Posterior vena cava (tissue), 2 donors: Measurements from ENCODE around the gene UBL4A. TPM values are rescaled to one million over a fixed set of nuclear protein-coding genes. Genes with fewer than 3 reads are reported as not detected.

ENCODE experiments used
- DNase-seq: peaks from one replicate; pipeline ENCODE4 v3.0.0-alpha.2; 2020; ENCODE audit warnings: low spot score
- intact Hi-C, 2 donors: fragments of 100-400 bp; cut with DNase I; formaldehyde crosslinking; loops; one replicate each; pipeline versions ENCODE4 v1.14.1 to v1.14.2; 2022 to 2023
- total RNA-seq, 2 donors: library from RNA; stranded (reverse); fragmentation: NEBNext Ultra II Directional; extraction: Animal tissue kit (Norgen Biotek cat#: 25700); gene quantifications; one replicate each; pipeline ENCODE4 v1.2.1, GENCODE V29; 2021
- donor health status: DM: yes; HTN: yes; CAD: no.
- donor health status: DM: yes; HTN: yes; CAD: no.

UBL4A gene
- total RNA-seq, 2 donors from 2014 or later = 30.1 TPM

DNA sequence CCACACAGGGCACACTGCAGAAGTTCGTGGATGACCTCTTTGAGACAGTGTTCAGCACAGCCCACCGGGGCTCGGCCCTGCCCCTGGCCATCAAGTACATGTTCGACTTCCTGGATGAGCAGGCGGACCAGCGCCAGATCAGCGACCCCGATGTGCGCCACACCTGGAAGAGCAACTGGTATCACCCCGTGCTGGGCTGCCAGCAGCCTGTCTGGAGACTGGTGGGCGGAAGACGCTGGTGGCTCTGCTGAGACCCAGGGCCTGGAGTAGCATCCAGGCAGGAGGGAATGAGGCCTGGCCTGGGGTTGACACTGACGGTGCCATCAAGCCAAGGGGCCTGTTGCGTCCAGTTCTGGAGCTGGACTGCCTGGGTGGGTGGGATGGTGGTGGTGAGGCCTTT lies 16.0 kb downstream of the UBL4A start:
- intact Hi-C loops = no loop called here
- DNase-seq = peak; percentile 77

DNA sequence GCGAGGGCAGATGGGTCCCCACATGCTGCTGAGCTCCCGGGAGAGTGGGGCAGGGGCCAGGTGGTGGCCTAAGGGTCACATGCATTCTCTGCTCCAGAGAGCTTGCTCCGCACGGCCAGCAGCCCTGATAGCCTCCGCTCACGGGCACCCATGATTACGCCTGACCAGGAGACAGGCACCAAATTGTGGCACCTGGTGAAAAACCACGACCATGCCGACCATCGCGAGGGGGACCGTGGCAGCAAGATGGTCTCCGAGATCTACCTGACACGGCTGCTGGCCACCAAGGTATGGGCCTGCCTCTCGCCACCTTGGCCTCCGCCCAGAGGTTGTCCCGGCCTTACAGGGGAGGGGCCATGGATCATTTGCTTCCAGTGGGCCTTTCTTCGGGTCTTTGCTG lies 16.5 kb downstream of the UBL4A start:
- intact Hi-C loops = no loop called here

DNA sequence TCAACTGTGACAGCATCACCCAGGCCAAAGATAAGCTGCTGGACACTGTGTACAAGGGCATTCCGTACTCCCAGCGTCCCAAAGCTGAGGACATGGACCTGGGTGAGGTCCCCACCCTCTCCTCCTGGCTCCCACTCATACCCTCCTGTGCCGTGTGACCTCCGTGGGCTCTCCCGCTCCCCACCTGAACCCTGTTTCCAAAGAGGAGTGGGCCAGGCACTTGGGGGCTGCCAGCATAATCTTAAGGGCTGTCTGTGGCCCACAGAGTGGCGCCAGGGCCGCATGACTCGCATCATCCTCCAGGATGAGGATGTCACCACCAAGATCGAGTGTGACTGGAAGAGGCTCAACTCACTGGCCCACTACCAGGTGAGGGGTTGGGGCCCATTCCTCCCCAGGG lies 17.3 kb downstream of the UBL4A start:
- intact Hi-C loops = no loop called here
- DNase-seq = peak; percentile 56

More for the DNA sequence above, 16.5 kb downstream of the UBL4A start:
- peak; percentile 73 for DNase-seq

DNA sequence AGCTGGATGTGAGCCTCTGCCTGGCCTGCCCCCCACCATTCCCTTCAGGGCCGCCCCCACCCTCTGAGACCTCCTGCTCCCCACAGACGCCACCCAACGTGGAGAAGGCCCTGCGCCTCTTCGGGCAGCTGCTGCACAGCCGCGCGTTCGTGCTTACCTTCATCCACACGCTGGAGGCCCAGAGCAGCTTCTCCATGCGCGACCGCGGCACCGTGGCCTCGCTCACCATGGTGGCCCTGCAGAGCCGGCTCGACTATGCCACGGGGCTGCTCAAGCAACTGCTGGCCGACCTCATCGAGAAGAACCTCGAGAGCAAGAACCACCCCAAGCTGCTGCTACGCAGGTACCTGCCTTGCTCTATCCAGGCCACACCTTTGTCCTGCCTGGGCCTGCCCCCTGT lies 18.2 kb downstream of the UBL4A start:
- intact Hi-C loops = no loop called here

DNA sequence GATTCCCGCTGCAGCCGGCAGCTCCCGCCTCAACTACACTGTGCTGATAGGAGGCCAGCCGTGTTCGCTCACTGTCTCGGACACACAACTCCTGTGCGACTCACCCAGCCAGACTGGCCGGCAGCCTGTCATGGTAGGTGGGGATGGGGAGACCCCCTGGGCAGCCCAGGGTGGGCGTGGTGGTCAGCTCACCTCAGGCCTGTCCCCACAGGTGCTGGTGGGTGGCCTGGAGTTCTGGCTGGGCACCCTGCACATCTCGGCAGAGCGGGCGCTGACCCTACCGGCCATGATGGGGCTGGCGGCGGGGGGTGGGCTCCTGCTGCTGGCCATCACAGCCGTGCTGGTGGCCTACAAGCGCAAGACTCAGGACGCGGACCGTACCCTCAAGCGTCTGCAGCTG lies 18.9 kb downstream of the UBL4A start:
- DNase-seq = no peak
- intact Hi-C loops = no loop called here

More for the DNA sequence above, 18.2 kb downstream of the UBL4A start:
- peak; percentile 78 for DNase-seq

DNA sequence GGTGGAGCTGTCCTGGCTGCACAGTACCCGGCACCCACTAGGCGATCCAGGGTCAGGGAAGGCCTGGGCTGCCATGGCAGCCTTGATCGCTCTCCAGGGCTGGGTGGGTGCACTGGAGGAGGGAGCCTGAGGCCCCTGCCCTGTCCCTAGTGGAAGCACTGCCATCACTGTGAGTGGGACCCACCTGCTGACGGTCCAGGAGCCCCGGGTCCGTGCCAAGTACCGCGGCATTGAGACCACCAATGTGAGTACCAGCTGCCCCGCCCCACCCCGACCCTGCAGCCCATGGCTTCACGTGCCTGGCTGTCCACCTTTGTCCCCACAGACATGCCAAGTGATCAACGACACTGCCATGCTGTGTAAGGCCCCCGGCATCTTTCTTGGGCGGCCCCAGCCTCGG lies 19.5 kb downstream of the UBL4A start:
- intact Hi-C loops = no loop called here
- DNase-seq = no peak

DNA sequence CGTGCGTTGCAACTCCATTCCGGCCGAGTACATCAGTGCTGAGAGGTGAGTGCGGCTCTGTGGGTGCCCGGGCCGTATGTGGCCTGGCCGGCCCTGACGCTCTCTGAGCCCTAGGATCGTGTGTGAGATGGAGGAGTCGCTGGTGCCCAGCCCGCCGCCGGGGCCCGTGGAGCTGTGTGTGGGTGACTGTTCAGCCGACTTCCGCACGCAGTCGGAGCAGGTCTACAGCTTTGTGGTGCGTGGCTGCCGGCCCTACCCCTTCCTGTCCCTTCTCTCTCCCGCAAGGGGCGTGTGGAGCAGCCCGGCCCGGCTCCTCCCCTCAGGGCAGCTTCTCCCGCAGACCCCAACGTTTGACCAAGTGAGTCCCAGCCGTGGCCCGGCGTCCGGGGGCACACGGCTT lies 20.4 kb downstream of the UBL4A start:
- intact Hi-C loops = no loop called here
- DNase-seq = no peak

DNA sequence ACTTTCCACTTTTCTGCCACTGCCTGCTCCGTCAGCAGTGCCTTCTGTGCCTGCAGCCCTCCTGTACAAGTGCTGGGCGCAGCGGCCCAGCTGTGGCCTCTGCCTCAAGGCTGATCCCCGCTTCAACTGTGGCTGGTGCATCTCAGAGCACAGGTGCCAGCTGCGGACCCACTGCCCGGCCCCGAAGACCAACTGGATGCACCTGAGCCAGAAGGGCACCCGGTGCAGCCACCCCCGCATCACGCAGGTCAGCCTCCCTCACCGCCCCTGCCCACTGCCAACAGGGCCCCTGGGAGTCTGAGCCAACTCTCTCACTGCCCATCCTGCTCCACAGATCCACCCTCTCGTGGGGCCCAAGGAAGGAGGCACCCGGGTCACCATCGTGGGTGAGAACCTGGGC lies 20.8 kb downstream of the UBL4A start:
- no peak for DNase-seq
- intact Hi-C loops = no loop called here

DNA sequence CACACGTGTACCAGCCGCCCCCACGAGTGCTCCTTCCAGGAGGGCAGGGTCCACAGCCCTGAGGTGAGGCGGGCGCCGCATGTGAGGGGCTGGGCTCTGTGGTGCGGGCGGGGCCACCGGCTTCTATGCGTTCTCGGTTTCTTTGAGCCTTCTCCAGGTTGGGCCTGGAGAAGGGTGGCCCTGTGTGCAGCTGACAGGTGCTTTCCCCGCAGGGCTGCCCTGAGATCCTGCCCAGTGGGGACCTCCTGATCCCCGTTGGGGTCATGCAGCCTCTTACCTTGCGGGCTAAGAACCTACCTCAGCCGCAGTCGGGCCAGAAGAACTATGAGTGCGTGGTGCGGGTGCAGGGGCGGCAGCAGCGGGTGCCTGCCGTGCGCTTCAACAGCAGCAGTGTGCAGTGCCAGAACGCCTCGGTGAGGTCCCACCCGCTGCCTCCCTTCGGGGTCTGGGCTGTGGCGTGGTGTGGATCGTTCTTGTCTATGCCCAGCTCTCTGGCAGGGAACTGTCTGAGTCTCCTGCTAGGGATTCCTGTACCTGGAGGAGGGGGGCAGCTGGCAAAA lies 21.5 kb downstream of the UBL4A start:
- intact Hi-C loops = no loop called here

DNA sequence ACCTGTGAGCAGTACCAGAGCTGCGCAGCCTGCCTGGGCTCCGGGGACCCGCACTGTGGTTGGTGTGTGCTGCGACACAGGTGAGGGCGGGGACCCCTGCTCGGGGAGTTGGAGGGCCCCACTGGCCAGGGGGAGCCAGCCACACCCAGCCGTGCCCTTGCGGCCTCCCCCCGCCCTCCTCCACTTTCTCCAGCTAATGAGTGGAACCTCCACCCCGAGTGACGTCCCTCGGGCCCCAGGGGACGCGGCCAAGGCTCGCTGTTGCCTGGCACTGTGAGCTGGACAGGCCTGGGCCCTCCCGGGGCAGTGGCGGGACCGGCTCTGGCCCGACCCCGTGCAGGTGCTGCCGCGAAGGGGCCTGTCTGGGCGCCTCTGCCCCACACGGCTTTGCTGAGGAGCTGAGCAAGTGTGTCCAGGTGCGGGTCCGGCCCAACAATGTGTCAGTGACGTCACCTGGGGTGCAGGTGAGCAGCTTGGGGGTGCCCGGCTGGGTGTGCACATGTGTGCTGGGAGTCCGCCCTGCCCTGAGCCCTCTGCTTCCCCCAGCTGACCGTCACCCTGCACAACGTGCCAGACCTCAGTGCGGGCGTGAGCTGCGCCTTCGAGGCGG lies 22.7 kb downstream of the UBL4A start:
- intact Hi-C loops = no loop called here
- no peak for DNase-seq

More for the DNA sequence above, 21.5 kb downstream of the UBL4A start:
- DNase-seq = no peak

DNA sequence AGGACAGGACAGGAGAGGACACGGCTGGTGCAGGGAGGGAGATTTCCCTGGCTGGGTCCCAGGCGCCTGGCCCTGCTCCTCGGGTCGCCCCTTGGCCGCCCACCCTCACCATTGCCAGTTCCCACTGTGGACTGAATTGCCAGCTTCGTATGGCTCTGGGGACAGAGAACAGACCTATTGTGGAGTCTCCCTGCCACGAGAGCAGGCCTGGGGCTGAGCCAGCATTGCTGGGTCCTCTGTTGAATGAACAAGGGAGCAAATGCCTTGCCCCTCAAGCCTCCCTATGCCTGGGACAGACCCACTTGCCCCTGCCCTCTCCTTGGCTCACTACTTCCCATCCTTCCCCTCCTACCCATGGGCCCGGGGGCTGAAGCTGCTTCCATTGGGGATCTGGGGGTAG lies 24.0 kb downstream of the UBL4A start:
- intact Hi-C loops = no loop called here
- no peak for DNase-seq

DNA sequence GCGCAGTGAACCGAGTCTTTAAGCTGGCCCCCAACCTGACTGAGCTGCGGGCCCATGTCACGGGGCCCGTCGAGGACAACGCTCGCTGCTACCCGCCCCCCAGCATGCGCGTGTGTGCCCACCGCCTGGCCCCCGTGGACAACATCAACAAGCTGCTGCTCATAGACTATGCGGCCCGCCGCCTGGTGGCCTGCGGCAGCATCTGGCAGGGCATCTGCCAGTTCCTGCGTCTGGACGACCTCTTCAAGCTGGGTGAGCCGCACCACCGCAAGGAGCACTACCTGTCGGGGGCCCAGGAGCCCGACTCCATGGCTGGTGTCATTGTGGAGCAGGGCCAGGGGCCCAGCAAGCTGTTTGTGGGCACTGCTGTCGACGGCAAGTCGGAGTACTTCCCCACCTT lies 26.1 kb downstream of the UBL4A start:
- no peak for DNase-seq
- intact Hi-C loops = no loop called here

DNA sequence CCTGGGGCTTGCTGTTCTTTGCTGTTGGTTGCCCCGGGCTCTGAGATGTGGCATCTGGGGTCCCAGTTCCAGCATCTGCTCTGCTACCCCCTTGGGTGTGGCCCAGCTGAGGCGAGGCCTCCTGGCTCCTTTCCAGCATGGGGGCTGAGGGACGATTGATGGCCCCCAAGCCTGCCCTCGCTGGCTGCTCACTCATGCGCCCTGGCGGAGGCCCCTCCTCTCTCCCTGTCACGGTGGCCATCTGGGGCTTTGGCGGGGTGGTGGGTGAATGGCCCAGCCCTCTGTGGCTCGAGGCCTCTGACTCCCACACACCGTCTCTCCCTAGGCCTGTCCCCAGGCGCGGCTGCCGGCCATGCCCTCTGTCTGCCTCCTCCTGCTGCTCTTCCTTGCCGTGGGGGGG lies 26.6 kb downstream of the UBL4A start:
- intact Hi-C loops = loop anchor here in 1 of 2 donors (10.0 kb wide), 1 partner anchor 1575 kb away; no protein-coding TSS in a partner anchor
- no peak for DNase-seq

DNA sequence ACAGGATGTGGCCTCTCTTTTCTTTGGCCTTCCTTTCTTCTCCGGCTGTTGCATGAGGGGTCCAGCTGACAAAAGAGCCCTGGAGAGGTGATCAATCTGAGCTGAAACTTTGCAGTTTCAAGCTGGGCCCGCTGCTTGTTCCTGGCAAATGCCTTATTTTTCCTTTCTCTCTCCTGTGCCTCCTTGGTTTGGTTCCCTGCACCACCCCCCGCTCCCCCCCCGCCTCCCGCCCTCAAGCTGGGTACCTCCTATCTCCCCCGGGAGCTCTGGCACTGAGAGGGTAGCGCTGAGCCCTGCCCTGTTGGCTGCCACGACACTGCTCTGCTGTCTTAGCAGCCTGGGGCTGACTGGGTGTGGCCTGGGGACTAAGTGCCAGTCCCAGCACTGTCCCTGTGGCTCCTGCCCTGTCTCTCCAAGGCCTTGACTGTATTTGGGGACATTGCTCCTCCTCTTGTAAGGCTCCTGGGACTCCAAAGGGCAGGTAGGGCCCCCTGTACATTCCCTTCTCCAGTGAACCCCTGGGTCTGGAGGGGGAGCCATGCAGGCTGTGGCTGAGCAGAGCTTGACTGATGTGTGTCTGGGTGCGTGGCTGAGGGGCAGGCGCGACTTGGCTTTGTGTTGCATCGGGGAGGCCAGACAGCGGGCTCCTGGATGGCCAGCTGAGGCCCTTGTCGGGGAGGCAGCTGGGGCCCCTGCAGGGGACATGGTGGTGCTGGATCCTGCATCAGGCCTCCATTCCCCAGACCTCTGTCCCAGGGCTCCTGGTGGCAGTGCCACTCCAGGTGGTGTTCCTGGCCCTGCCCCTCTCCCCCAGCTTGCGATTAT lies 27.2 kb downstream of the UBL4A start:
- intact Hi-C loops = loop anchor here in 1 of 2 donors (10.0 kb wide), 1 partner anchor 1574 kb away; no protein-coding TSS in a partner anchor

DNA sequence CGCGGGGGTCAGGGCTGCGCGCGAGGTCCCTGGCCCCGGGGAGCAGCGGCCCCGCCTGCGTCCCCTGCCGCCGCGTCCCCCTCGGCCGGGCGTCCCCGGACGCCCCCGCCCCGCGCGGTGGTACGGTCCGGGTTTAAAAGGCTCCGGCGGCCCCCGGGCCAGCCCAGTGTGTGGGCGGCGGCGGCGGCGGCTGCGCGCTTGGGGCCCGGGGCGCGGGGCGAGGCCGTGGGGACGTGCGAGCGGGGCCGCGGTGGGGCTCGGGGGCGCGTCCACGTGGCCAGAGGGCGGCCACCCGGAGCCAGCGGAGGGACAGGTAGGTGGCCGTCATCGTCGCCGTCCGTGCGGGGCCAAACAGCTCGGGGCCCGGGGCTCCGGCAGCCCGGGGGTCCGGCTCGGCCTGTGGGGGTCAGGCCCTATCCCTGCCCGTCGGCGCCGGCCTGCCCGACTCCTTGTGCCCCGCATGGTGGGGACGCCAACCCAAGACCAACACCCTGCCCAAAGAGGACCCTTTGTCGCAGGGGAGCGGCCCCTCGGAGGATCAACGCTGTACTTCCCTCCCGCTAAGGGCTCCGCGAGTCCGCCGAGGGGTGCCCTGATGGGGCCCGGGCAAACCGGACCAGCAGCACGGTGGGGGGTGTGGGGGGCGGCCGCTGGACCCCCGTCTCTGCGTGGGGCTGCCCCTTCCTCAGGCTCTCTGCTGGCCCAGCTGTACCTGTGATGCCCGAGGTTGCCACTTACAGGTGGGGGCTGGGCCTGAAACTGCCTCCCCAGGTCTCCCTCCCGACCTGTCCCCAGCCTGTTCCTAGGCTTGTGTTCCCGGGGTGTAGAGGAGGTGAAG lies 28.1 kb downstream of the UBL4A start, which contains the start of gene PLXNA3:
PLXNA3 (plus strand) TSS at position 166 of the 838 bp plus-strand sequence. CDS start 1,903 bp downstream, outside the sequence.
- intact Hi-C loops = loop anchor here in 1 of 2 donors (10.0 kb wide), 1 partner anchor 1574 kb away; no protein-coding TSS in a partner anchor

More for the DNA sequence above, 27.2 kb downstream of the UBL4A start:
- DNase-seq = no peak

DNA sequence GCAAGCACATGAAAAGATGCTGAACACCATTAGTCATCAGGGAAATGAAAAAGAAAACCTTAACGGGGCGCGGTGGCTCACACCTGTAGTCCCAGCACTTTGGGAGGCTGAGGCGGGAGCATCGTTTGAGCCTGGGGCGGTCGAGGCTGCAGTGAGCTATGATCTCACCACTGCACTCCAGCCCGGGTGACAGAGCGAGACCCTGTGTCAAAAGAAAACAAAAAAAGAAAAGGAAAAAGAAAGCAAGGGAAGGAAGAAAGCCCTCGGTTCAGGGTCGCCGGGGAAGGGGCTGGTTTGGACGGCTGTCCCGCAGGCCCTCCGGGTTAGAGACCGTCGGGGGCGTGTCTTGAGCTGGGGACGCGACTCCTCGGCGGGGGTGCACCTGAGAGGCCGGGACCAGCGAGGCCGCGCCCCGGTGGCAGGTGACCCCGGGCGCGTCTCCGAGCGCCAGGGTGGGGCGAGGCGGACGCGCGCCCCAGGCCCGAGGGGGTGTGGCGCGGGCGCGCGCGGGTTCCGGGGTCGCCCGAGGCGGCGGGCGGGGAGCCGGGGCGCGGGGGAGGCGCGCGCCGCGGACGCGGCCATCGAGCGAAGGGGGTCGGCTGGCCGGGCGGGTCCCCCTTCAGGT lies 28.8 kb downstream of the UBL4A start:
- intact Hi-C loops = loop anchor here in 1 of 2 donors (10.0 kb wide), 1 partner anchor 1573 kb away; no protein-coding TSS in a partner anchor
- DNase-seq = no peak

More for the DNA sequence above, 28.1 kb downstream of the UBL4A start, which contains the start of gene PLXNA3:
- DNase-seq = no peak

DNA sequence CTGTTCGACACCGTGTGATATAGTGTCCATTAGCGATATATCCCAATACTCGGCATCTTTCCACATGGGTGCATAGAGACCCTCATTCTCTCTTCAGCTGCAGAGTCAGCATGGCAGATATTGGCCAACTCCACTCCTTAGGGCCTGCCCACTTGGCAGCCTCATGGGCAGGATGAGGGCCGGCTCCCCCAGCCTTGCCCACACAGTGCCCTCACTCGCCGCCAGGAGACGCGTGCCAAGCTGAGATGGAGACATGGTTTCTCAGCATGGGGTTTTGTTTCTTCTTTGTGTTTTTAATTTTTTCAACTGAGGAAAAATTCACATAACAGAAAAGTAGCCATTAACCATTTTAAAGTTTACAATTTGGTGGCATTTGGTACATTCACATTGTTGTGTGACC lies 33.6 kb downstream of the UBL4A start:
- intact Hi-C loops = loop anchor here in 1 of 2 donors (10.0 kb wide), 1 partner anchor 1568 kb away; no protein-coding TSS in a partner anchor
- DNase-seq = no peak

DNA sequence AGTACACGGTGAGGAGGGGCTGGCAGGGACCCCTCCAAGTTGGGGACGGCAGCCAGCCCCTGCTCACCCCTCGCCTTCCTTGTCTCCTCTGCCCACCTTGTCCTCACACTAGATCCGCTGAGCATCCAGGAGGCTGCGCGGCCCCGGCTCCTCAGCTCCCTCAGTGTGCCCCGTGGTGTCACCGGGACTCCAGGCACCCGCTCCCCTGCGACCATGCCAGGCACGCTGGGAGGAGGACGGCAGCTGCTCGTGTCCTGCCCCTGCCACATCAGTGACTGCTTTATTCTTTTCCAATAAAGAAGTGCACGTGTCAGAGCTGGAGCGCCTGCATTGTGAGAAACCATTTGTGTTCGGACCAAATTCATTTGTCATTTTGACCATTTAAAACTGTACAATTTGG lies 36.1 kb downstream of the UBL4A start:
- intact Hi-C loops = loop anchor here in 1 of 2 donors (10.0 kb wide), 1 partner anchor 1566 kb away; no protein-coding TSS in a partner anchor
- DNase-seq = no peak
